GM15510 (cell line): ENCODE data around the gene ATP6V0C.

ENCODE experiments used
- POLR2A ChIP-seq: IDR thresholded peaks from 3 replicates; pipeline ENCODE4 v1.6.1; 2011; ENCODE audit warnings: borderline replicate concordance; ENCODE audit not compliant: insufficient read length; ENCODE audit errors: extremely low read depth

The ATP6V0C gene

DNA sequence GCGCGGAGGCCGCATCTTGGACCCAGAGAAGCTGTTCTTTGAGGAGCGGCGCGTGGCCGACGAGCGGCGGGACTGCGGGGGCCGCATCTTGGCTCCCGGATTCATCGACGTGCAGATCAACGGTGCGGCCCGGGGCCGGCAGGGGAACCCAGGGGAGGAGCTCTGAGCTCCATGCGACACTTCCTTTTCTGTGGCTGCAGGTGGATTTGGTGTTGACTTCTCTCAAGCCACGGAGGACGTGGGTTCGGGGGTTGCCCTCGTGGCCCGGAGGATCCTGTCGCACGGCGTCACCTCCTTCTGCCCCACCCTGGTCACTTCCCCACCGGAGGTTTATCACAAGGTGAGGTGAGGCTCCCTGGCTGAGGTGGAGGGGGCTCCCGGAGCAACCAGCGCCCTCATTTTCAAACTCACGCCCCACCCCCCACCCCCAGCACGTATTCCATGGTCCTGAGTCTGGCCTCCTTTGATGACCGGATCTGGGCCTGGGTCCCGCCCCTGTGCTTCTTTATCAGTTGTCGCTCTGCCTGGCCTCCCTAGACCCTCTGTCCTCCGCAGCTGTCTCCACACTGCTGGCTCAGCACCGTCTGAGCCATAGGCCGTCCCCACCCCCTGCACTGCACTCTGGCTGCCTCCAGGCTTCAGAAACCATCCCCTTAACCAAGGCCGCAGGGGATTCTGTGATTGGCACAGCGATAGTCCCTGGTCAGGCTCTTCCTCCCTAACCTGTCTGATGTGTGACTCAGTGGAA, 7.2 kb downstream of the ATP6V0C start:
- no peak for TF ChIP-seq POLR2A

DNA sequence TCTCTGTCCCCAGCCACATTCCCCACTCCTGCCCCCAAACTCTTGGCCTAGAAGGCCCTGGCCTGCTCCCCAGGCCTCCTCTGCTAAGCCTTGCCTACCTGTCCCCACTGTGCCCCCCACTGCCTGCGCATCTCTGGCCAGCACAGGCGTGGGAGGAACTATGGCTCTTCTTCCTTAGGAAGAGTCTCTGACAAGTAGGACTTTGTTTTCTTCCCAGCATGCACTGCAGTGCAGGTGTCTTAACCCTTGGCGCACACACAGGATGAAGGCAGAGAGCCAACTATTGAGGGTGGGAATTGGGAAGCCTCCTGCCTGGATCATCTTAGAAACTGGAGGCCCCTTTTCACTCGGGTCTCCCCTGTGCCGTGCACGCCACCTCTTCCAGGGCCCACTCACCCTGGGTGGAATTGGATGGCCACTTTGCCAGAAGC, 10.1 kb downstream of the ATP6V0C start:
- TF ChIP-seq POLR2A, result no peak

DNA sequence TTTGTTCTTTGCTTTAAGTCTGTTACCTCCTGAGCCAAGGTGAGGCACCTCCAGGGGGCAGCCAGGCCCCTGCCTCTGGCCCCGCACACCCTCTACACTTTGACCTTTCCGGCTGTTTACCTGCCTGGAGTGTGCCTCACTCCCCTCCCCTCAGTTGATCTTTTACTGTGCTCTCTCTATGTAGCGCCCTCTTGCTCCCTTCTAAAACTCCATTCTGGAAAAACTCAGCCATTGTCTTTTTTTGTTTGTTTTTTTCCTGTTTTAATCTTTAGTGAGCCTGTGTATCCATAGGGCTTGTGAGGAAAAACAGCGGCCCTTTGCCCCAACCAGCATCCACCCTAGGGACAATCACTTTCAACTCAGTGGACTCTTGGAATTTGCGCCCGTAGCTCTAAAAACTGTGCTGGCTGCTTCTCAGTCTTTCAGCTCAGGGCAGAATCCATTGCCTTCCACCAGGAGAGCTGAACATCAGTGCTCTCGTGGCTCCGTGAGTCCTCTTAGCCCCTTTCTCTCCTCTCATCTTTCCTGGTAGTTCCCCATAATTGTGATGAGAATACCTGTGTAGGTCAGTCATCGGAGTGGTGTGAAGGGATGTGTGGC, 10.7 kb downstream of the ATP6V0C start:
- no peak for TF ChIP-seq POLR2A

DNA sequence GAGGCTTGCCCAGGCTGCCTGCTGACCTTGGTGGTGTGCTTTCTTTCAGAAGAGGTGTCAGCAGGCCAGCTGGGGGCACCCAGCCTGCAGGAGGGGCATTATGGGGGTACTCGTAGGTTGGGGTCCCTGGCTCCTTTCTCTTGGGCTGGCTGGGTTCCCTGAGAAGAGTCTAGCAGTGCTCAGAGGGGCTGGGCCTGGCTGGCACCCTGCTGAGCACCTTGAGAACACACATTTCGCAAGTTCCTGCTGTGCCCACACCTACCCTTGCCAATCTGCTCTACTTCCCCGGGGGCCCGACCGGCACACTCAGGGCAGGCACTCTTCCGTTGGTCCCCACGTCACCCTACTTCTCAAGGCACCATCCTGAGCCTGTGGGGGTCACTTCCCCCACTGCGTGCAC, 12.4 kb downstream of the ATP6V0C start:
- no peak for TF ChIP-seq POLR2A

DNA sequence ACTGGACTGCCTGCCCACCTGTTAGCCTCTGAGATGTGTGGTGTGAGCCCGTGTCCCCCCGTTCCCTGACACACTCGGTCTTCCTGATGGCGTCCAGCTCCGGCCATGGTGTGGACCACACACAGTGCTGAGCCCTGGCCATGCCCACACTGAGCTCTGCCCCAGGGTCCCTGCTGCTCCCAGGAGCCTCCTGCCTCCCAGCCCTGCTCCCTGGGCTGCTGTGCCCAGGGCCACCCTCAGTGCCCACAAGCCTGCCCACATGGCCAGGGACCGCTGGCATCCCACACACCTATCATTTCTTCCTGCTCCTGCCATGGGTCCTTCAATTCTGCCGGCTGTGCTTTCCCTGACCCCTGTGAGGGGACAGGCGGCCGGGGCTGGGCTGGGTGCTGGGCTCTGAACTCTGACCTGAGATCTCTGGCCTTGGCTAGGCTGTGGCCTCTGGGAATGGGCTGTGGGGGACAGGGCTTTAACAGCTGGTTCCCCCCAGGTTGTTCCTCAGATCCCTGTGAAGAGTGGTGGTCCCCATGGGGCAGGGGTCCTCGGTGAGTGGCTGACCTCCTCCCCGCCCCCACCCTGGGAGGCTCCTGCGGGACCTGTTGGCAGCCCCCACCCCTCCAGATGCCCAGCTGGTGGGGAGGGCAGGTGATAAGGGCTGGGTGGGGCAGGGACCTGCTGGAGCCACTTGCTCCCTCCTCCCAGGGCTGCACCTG, 13.5 kb downstream of the ATP6V0C start:
- TF ChIP-seq POLR2A, result no peak

DNA sequence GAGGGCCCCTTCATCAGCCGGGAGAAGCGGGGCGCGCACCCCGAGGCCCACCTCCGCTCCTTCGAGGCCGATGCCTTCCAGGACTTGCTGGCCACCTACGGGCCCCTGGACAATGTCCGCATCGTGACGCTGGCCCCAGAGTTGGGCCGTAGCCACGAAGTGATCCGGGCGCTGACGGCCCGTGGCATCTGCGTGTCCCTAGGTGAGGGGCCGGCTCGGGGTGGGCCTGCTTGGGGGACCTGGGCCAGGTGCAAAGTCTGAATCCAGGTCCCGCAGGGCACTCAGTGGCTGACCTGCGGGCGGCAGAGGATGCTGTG, 14.0 kb downstream of the ATP6V0C start:
- TF ChIP-seq POLR2A, result no peak

DNA sequence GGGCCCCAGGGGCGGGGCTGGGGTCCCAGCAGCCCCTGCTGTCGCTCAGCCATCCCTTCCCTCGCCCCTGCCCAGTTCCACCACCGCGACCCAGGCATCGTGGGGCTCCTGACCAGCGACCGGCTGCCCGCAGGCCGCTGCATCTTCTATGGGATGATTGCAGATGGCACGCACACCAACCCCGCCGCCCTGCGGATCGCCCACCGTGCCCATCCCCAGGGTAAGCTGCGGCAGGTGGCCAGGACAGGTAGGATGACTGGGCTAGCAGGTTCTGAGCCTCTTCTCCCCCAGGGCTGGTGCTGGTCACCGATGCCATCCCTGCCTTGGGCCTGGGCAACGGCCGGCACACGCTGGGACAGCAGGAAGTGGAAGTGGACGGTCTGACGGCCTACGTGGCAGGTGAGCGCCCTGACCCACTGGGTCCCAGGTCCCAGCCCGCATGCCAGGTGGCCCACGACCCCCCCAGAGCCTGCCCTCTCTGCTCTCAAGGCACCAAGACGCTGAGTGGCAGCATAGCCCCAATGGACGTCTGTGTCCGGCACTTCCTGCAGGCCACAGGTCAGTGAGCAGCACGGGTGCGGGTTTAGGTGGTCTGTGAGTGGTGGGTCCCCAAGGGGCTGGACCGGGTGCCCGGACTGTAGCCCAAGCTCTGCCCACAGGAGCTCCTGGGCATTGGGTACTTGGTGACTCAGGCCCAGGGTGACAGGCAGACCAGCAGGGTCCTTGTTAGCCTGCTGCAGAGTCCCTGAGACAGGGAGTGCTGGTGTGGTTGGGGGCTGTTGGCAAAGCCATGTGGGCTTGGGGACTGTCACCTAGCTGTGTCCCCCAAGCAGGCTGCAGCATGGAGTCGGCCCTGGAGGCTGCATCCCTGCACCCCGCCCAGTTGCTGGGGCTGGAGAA, 14.7 kb downstream of the ATP6V0C start:
- no peak for TF ChIP-seq POLR2A

DNA sequence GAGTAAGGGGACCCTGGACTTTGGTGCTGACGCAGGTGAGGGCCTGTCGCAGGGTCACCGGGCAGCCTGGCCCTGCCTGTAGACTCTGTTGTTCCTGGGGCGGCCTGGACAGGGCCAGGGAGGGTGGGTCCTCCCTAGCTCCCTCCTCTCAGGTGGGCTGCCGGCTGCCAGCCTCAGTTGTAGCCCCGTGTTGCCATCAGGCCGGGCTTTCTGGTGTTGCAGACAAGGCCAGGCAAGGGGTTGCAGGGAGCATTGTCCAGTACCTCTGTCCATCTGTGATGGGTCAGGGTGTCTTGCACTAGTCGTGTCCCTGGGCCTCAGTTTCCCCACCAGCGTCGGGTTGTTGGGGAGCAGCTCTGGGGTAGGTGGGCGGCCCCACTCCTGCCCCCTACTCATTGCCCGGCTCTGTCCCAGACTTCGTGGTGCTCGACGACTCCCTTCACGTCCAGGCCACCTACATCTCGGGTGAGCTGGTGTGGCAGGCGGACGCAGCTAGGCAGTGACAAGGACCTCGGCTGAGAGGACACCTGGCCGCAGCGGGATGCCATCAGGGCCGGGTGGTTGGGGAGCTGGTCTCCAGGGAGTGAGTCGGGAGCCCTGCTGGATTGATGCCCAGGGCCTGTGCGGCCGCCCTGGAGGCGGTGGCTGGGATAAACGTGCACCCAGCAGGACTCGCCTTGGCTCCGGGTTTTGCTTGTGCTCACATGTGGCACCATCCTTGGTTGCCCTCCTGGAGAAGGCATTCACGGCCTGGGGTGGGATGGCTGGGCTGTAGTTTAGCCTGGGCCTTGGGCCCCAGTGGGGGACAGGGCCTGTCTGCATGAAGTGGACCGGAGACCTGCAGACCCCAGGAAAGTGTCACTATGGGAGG, 15.5 kb downstream of the ATP6V0C start:
- TF ChIP-seq POLR2A, result no peak

DNA sequence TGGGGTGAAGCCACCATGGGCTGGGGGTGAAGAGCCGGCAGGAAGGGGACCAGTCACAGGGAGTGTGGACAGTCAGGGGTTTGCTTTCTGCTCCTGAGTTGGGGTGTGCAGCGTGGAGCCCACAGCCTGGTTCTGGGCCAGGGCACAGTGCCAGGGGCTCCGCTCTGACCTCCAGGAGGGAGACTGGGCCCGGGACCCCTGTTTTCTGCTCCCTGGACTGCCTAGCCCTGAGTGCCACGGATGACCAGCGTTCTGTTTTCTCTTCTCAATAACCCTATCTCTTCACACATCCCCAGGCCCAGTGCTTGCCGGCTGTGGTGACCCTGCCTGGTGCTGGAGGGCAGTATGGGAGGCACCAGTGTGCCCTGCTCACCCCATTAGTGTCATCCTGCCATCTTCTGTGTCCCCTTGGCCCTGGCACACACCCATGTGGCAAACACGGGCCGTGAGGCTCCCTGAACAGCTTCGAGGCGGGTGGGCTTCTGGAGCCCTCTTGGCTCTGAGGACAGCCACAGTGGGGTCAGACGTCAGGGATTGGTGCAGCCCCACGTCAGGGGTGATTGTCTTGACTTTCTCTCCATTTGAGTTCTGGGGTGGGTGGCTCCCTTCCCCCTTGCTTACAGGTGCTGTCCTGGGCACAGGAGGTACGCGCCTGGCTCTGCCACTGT, 16.3 kb downstream of the ATP6V0C start:
- TF ChIP-seq POLR2A, result no peak

DNA sequence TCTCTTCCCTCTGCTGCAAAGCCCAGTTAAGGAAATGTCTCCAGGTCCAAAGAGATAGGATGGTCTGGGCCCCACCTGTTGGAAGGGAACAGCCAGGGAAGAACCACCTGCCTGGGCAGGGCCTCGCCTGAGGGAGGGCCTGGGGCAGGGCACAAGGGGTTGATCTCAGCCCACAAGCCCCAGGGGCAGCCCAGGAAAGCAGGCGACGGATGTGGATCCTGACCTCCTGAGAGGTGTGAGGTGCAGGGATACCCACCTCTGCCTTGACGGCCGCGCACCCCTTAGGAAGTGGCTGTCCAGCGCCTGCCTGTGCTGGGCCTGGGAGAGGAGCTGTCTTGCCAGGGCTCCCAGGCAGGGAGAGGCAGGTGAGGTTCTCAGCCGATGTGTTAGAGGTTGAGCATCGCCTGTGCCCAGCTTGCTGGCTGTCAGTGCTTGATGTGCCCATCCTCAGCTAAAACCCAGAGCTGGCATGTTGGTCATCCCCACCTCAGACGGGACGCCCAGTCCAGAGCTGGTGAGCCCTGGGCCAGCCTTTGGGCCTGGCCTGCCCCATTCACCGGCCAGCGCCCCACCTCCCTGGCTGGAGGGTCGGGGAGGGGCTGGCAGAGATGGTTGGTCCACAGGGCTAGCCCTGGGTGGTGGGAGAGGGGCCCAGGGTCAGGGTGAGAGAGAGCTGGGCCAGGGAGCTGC, 17.0 kb downstream of the ATP6V0C start:
- TF ChIP-seq POLR2A, result no peak

DNA sequence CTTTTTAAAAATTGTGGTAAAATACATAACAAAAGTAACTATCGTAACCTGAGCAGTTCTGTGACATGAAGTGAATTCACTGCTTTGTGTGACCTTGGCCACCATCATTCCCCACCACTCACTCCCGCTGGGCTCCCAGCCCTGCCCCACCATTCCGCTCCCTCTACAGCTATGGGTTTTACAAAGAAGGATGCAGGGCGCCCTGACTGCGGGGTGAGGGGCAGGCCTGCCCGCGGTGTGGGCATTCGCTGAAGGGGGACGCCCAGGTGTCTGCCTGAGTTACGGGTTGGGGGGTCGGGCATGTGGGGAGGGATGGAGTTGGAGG, 17.6 kb downstream of the ATP6V0C start, which contains the start of gene CEMP1:
CEMP1 (minus strand) TSS at position 38 of the 325 bp plus-strand sequence. CDS start 335 bp downstream, outside the sequence.
- no peak for TF ChIP-seq POLR2A

DNA sequence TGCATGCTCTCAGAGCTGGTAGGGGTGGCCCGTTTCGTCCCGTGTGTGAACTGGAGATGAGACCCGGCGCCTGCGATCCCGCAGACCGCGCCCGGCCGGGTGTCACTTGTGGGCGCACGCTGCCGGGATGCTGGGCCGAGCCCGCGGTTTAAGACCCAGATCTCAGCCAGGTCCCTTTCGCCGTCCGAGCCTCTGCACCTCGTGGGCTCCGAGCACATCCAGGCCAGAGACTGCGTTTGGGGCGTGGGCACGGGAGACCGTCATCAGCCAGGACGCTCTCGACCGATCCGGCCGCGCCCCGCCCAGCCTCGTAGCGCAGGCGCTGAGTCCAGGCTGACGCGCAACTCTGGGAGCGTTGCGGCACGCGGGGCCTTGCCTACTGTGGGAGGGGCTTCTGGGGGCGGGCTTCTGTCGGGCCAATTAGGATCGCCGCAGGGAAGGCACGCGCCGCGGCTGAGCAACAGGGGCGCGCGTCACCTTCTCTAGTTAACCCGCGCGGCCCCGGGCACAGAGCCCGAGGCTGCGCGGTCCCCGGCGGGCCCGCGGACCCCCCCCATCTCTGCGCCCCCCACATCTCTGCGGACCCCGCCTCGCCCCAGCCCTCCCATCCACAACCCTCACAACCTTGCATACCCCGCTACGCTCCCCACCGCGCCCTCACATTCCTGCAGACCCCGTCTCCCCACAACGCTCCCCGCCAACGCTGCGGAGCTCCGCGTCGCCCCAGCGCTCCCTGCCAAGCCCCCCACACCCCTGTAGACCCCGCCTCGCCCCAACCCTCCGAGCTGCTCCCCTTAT, 18.1 kb downstream of the ATP6V0C start:
- TF ChIP-seq POLR2A, result peak; percentile 86

DNA sequence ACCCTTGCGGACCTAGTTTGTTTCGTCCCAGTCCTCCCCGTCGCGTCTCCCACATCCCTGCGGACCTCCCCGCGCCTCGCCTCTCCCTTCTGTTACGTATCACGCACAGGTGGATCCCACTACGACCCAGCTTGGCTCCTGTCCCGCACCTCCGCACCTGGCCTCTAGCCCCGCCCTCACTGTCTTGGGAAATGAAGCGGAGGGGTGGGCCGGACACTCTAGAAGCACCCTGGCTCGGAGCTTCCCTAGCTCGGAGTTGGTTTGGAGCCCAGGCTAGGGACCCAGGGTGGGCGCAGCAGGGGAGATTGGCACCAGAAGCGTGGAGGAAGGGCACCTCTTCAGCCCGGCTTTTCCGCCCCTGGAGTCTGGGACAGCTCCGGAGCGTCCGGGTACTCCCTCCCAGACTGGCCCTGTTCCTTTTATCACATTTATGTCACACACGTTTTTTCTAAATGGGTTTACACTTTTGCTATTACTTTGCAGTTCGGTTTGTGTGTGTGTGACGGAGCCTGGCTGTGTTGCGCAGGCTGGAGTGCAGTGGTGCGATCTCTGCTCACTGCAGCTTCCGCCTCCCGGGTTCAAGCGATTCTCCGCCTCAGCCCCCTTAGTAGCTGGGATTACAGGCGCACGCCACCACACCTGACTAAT, 18.9 kb downstream of the ATP6V0C start:
- TF ChIP-seq POLR2A, result no peak
